OCI-LY3 (cell line): ENCODE measurements around the gene COPB2.

Source experiments
- H2AFZ ChIP-seq: fragments of 200-600, 300-600 bp; shearing (Covaris generic); 2 replicates; pipeline ENCODE4 v1.6.0; 2014; ENCODE audit warnings: antibody characterized with exemption, low read depth, low read length
- H3K27ac ChIP-seq: fragments of 200-600, 300-600 bp; sonication (generic); 2 replicates; pipeline ENCODE4 v1.5.1; 2014; ENCODE audit warnings: mild to moderate bottlenecking, low read length, moderate library complexity, mixed read lengths
- H3K27me3 ChIP-seq: fragments of 200-600, 300-600 bp; sonication (generic); 2 replicates; pipeline ENCODE4 v1.6.1; 2014; ENCODE audit warnings: low read depth, low read length, mixed read lengths
- H3K36me3 ChIP-seq: fragments of 200-600, 300-600 bp; sonication (generic); replicated peaks from 2 replicates; pipeline ENCODE3; 2014; ENCODE audit warnings: low read depth, low read length, mixed read lengths
- H3K4me1 ChIP-seq: fragments of 300-600, 200-600 bp; sonication (generic); 2 replicates; pipeline ENCODE4 v1.6.1; 2014; ENCODE audit warnings: low read length, mixed read lengths
- H3K4me2 ChIP-seq: fragments of 200-600, 300-600 bp; sonication (generic); 2 replicates; pipeline ENCODE4 v1.6.1; 2014; ENCODE audit warnings: low read length, mixed read lengths
- H3K4me3 ChIP-seq: fragments of 300-600, 200-600 bp; sonication (generic); 2 replicates; pipeline ENCODE4 v1.5.1; 2014; ENCODE audit warnings: antibody characterized with exemption, mild to moderate bottlenecking, low read length, moderate library complexity
- H3K79me2 ChIP-seq: fragments of 300-600, 200-600 bp; shearing (Covaris generic); 2 replicates; pipeline ENCODE4 v1.6.1; 2014; ENCODE audit warnings: mild to moderate bottlenecking, low read length, mixed read lengths
- H3K9ac ChIP-seq: fragments of 300-600, 200-600 bp; shearing (Covaris generic); 2 replicates; pipeline ENCODE4 v1.6.0; 2014; ENCODE audit warnings: mild to moderate bottlenecking, low read length, moderate library complexity
- H3K9me3 ChIP-seq: fragments of 200-600, 300-600 bp; shearing (Covaris generic); 2 replicates; pipeline ENCODE4 v1.6.1; 2014; ENCODE audit warnings: low read length, mixed read lengths; ENCODE audit not compliant: insufficient read depth
- H4K20me1 ChIP-seq: fragments of 200-600, 300-600 bp; sonication (generic); 2 replicates; pipeline ENCODE4 v1.6.1; 2016; ENCODE audit warnings: low read length, mixed read lengths; ENCODE audit not compliant: insufficient read depth
- CTCF ChIP-seq: fragments of 200-600, 300-600 bp; sonication (generic); IDR thresholded peaks from 2 replicates; pipeline ENCODE4 v1.5.1; 2014; ENCODE audit warnings: antibody characterized with exemption, low read length, low read depth
- EZH2phosphoT487 ChIP-seq: fragments of 200-600 bp; shearing (Covaris generic); IDR thresholded peaks from 2 replicates; pipeline ENCODE4 v1.6.1; 2018; ENCODE audit warnings: antibody characterized with exemption, mixed run types, low read depth

The COPB2 gene

GRCh38 chr3:139355476-139355875 lies 34.0 kb downstream of the COPB2 start:
- no peak overlapping the region for H3K4me2 ChIP-seq

GRCh38 chr3:139354661-139355060 lies 34.8 kb downstream of the COPB2 start:
- Histone ChIP-seq H3K27me3 (no peaks in the 10 kb centered on the region), H3K27ac (no peak overlapping the region), H4K20me1 (peaks cover 18% of the 10 kb centered on the region; the same call in 1 of the 2 replicates), H3K4me1 (peaks cover 19% of the 10 kb centered on the region), H3K9me3 (no peaks in the 10 kb centered on the region), H3K79me2 (no peaks in the 10 kb centered on the region), H3K36me3 (peaks cover 72% of the 10 kb centered on the region), H2AFZ (no peak overlapping the region), H3K4me2 (no peak overlapping the region), H3K9ac (no peak overlapping the region), H3K4me3 (no peak overlapping the region)
- TF ChIP-seq EZH2phosphoT487 (no peak), CTCF (no peak)

More at GRCh38 chr3:139355476-139355875, 34.0 kb downstream of the COPB2 start:
- Histone ChIP-seq H3K27ac (no peak overlapping the region), H3K36me3 (peaks cover 73% of the 10 kb centered on the region), H3K4me1 (peaks cover 19% of the 10 kb centered on the region), H4K20me1 (peaks cover 18% of the 10 kb centered on the region; the same call in 1 of the 2 replicates), H3K27me3 (no peaks in the 10 kb centered on the region), H3K4me3 (no peak overlapping the region), H3K9me3 (no peaks in the 10 kb centered on the region), H3K9ac (no peak overlapping the region), H2AFZ (no peak overlapping the region), H3K79me2 (no peaks in the 10 kb centered on the region)
- no peak for TF ChIP-seq CTCF
- TF ChIP-seq EZH2phosphoT487, result no peak

GRCh38 chr3:139353920-139354556 lies 35.4 kb downstream of the COPB2 start:
- Histone ChIP-seq H3K4me3 (no peak overlapping the region), H3K27ac (no peak overlapping the region), H3K9ac (no peak overlapping the region), H3K27me3 (no peaks in the 10 kb centered on the region), H3K36me3 (peaks cover 71% of the 10 kb centered on the region), H3K4me1 (peaks cover 17% of the 10 kb centered on the region), H3K79me2 (no peaks in the 10 kb centered on the region), H4K20me1 (peaks cover 16% of the 10 kb centered on the region; the same call in 1 of the 2 replicates), H2AFZ (no peak overlapping the region), H3K4me2 (no peak overlapping the region), H3K9me3 (no peaks in the 10 kb centered on the region)
- peak; percentile 23; the same call in 1 of the 2 replicates for TF ChIP-seq CTCF
- TF ChIP-seq EZH2phosphoT487, result no peak

- H2AFZ ChIP-seq, result no peak overlapping the region
- H3K4me2 ChIP-seq, result no peak overlapping the region
- peaks cover 24% of the 10 kb centered on the region for H3K79me2 ChIP-seq
- no peak overlapping the region for H3K9ac ChIP-seq
- no peaks in the 10 kb centered on the region; the same call in 1 of the 2 replicates for H4K20me1 ChIP-seq
- H3K4me1 ChIP-seq, result peaks cover 8% of the 10 kb centered on the region
- H3K9me3 ChIP-seq, result no peaks in the 10 kb centered on the region
- TF ChIP-seq CTCF (no peak), EZH2phosphoT487 (no peak)
- peaks cover 26% of the 10 kb centered on the region for H3K36me3 ChIP-seq
- no peak overlapping the region for H3K4me3 ChIP-seq
- no peaks in the 10 kb centered on the region for H3K27me3 ChIP-seq
- no peak overlapping the region for H3K27ac ChIP-seq
Observed at GRCh38 chr3:139346771-139347170, 42.7 kb downstream of the COPB2 start.
